B cell (primary cell): ENCODE data around the gene CLASP1.

Experiments used
- EZH2 ChIP-seq: IDR thresholded peaks from 2 replicates; pipeline ENCODE4 v1.6.1; 2012; ENCODE audit warnings: borderline replicate concordance, low read depth, mild to moderate bottlenecking, moderate library complexity, low read length; ENCODE audit not compliant: insufficient read depth, poor library complexity, severe bottlenecking
- TF ChIP-seq, protein P1 (sequence below): fragments of 200-600 bp; IDR thresholded peaks from one replicate; pipeline ENCODE4 v1.8.0; 2022; ENCODE audit warnings: antibody characterized with exemption, mild to moderate bottlenecking

DNA sequence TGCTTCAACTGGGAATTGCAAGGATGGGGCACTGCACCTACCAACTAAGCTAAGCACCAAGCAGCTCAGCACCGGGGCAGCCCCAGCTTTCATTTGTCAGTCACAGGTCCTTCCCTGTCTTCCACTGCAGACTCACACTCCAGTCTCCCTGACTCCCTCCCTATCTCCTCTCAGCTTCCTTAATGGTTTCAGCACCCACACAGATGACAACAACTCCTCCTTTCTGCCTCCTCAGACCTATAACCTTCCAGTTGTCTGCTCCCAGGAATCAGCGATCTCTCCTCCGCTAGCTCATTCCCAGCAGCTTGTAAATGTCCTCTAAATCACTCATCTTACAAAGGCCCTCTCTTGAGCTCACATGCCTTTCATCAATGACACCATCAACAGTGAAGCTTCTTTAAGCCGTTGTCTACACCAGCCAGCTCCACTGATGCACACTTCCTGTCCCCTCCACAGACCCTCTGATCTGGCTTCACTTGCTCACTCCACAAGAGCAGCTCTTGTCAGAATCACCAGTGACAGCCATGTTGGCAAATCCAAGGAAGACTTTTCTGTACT is 32.1 kb downstream of the CLASP1 start:
- TF ChIP-seq, protein P1, sequence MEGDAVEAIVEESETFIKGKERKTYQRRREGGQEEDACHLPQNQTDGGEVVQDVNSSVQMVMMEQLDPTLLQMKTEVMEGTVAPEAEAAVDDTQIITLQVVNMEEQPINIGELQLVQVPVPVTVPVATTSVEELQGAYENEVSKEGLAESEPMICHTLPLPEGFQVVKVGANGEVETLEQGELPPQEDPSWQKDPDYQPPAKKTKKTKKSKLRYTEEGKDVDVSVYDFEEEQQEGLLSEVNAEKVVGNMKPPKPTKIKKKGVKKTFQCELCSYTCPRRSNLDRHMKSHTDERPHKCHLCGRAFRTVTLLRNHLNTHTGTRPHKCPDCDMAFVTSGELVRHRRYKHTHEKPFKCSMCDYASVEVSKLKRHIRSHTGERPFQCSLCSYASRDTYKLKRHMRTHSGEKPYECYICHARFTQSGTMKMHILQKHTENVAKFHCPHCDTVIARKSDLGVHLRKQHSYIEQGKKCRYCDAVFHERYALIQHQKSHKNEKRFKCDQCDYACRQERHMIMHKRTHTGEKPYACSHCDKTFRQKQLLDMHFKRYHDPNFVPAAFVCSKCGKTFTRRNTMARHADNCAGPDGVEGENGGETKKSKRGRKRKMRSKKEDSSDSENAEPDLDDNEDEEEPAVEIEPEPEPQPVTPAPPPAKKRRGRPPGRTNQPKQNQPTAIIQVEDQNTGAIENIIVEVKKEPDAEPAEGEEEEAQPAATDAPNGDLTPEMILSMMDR = no peak
- TF ChIP-seq EZH2 = no peak
